Caco-2 (cell line): ENCODE results near the gene CHD9. TPM values are rescaled to one million over a fixed set of nuclear protein-coding genes. Genes with fewer than 3 reads are reported as not detected.
"Not testable (repeated sequence)": the region's sequence is repeated elsewhere in the genome, so short reads cannot be mapped to it uniquely, and the experiment has no call there.

Source experiments
- BruUV-seq: library from RNA; stranded (reverse); fragments of 400-500 nt; replicated peaks from 2 replicates; lab custom pipeline; 2021; lab: Mats Ljungman, UMichigan
- CTCF ChIA-PET: fragments of 300-600 bp; sonication (Branson Sonifier 250); formaldehyde crosslinking; loops from one replicate; lab custom pipeline; 2022; ENCODE audit warnings: antibody characterized with exemption; lab: Charles Lee
- POLR2A ChIA-PET: fragments of 300-600 bp; sonication (Branson Sonifier 250); formaldehyde crosslinking; loops from one replicate; lab custom pipeline; 2022; ENCODE audit warnings: antibody characterized with exemption; lab: Charles Lee
- DNase-seq, 2 experiments: peaks; one replicate each; pipeline versions ENCODE4 v3.0.0 to v3.0.0-alpha.2; 2020 to 2022
- H3K27me3 ChIP-seq: replicated peaks from 2 replicates; pipeline ENCODE4 v1.6.0; 2011; ENCODE audit warnings: low read length; ENCODE audit not compliant: control insufficient read depth, insufficient read depth
- H3K36me3 ChIP-seq: 2 replicates; pipeline ENCODE4 v1.5.1; 2011; ENCODE audit warnings: low read length; ENCODE audit not compliant: control insufficient read depth, insufficient read depth
- H3K4me1 ChIP-seq: fragments of 250-450 bp; sonication (Bioruptor Pico); 2 replicates; pipeline ENCODE4 v1.5.1; 2020; ENCODE audit warnings: mild to moderate bottlenecking
- H3K4me3 ChIP-seq: 2 replicates; pipeline ENCODE4 v1.5.1; 2011; ENCODE audit warnings: low read depth, mild to moderate bottlenecking, control low read depth, low read length
- H3K9me3 ChIP-seq: fragments of 250-450 bp; sonication (Bioruptor Pico); 2 replicates; pipeline ENCODE4 v1.5.1; 2020; ENCODE audit warnings: mild to moderate bottlenecking, moderate library complexity
- H3K27ac Mint-ChIP-seq: one replicate; pipeline ENCODE4 v1.8.0; 2022; ENCODE audit warnings: mixed read lengths; ENCODE audit not compliant: unreplicated experiment
- H3K27me3 Mint-ChIP-seq: one replicate; pipeline ENCODE4 v1.8.0; 2022; ENCODE audit warnings: mixed read lengths; ENCODE audit not compliant: insufficient read depth, unreplicated experiment
- H3K36me3 Mint-ChIP-seq: one replicate; pipeline ENCODE4 v1.8.0; 2022; ENCODE audit warnings: mild to moderate bottlenecking, mixed read lengths; ENCODE audit not compliant: insufficient read depth, unreplicated experiment
- H3K4me1 Mint-ChIP-seq: one replicate; pipeline ENCODE4 v1.8.0; 2022; ENCODE audit warnings: low read depth, mixed read lengths; ENCODE audit not compliant: unreplicated experiment
- H3K4me3 Mint-ChIP-seq: one replicate; pipeline ENCODE4 v1.8.0; 2022; ENCODE audit warnings: mild to moderate bottlenecking, moderate library complexity, mixed read lengths; ENCODE audit not compliant: unreplicated experiment
- H3K9me3 Mint-ChIP-seq: one replicate; pipeline ENCODE4 v1.8.0; 2022; ENCODE audit warnings: mixed read lengths; ENCODE audit not compliant: unreplicated experiment
- intact Hi-C: fragments of 100-400 bp; cut with micrococcal nuclease; formaldehyde crosslinking; loops from one replicate; pipeline ENCODE4 v1.10.0; 2022; ENCODE audit not compliant: unreplicated experiment
- total RNA-seq: library from RNA; stranded (reverse); gene quantifications from 2 replicates; pipeline ENCODE4 v1.2.3, GENCODE V29; 2022
- TF ChIP-seq, protein P1 (sequence below), 2 experiments: fragments of 200-600 bp in 1 of 2; IDR thresholded peaks; 1 replicate in 1 of 2; 2 replicates in 1 of 2; pipeline versions ENCODE4 v1.5.1 to v1.8.0; 2011 to 2022; ENCODE audit warnings: antibody characterized with exemption in 1 of 2, control low read depth in 1 of 2, inconsistent platforms in 1 of 2, low read depth in 1 of 2, low read length in 1 of 2, mild to moderate bottlenecking in 1 of 2, moderate library complexity in 1 of 2; ENCODE audit not compliant: insufficient read depth in 1 of 2, severe bottlenecking in 1 of 2, unreplicated experiment in 1 of 2

CHD9 gene
- total RNA-seq, 1 experiment from 2014 or later: 29.1 TPM

DNA sequence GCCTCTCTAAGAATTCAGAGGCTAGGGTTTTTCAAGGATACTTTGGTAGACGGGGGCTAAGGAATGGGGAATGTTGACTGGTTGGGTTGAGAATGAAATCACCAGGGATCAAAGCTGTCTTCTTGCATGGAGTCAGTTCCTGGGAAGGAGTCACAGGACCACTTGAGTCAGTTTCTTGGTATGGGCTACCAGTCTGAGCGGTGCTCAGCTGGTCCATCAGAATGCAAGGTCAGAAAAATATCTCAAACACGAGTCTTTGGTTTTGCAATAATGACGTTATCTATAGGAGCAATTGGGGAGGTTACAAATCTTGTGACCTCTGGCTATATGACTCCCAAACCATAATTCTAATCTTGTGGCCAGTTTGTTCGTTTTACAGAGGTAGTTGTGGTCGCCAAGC lies 20.5 kb upstream of the CHD9 start:
- TF ChIP-seq, protein P1, sequence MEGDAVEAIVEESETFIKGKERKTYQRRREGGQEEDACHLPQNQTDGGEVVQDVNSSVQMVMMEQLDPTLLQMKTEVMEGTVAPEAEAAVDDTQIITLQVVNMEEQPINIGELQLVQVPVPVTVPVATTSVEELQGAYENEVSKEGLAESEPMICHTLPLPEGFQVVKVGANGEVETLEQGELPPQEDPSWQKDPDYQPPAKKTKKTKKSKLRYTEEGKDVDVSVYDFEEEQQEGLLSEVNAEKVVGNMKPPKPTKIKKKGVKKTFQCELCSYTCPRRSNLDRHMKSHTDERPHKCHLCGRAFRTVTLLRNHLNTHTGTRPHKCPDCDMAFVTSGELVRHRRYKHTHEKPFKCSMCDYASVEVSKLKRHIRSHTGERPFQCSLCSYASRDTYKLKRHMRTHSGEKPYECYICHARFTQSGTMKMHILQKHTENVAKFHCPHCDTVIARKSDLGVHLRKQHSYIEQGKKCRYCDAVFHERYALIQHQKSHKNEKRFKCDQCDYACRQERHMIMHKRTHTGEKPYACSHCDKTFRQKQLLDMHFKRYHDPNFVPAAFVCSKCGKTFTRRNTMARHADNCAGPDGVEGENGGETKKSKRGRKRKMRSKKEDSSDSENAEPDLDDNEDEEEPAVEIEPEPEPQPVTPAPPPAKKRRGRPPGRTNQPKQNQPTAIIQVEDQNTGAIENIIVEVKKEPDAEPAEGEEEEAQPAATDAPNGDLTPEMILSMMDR (IDR thresholded peaks at IDR 0.05; ENCODE audit: insufficient read depth in 1 of 2, low read depth in 1 of 2, low read length in 1 of 2, severe bottlenecking in 1 of 2, unreplicated experiment in 1 of 2): no peak
- POLR2A ChIA-PET: no interaction called here
- Mint-ChIP-seq H3K36me3 (no peaks in the 10 kb centered on the region), H3K4me1 (peaks cover 11% of the 10 kb centered on the region), H3K27me3 (peaks cover 10% of the 10 kb centered on the region), H3K27ac (no peak overlapping the region), H3K4me3 (no peak overlapping the region), H3K9me3 (no peaks in the 10 kb centered on the region)
- Histone ChIP-seq H3K27me3 (no peaks in the 10 kb centered on the region), H3K4me3 (no peak overlapping the region), H3K9me3 (peaks cover 7% of the 10 kb centered on the region), H3K4me1 (no peaks in the 10 kb centered on the region), H3K36me3 (no peaks in the 10 kb centered on the region)
- CTCF ChIA-PET: no interaction called here
- intact Hi-C loops: no loop called here
- no TSS peak for BruUV-seq
- no peak for DNase-seq

DNA sequence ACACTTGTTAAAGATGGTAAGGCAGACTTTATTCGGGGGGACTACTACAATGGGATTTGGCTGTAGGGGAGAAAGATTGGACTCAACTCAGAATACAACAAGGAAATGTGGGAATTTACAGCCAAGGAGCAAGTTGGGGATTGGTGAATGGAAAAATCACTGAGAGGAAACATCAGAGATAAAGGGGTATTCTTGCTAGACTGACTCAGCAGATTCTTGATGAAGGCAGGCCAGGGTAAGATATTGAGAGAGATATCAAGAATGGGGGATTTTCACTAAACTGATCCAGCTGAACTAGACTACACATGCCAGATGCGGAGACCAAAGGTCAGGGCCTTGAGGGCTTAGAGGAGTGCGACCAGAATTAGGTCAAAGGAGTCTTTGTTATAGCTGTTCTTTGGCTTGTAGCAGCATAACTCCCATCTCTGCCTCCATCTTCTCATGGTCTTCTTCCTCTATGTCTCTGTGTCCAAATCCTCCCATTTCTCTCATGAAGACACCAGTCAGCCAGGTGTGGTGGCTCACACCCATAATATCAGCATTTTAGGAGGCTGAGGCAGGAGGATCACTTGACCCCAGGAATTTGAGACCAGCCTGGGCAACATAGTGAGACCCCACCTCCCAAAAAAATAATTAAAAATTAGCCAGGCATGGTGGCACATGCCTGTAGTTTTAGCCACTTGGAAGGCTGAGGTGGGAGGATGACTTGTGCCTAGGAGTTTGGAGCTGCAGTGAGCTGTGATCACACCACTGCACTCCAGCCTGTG lies 19.4 kb upstream of the CHD9 start:
- H3K4me3 ChIP-seq: no peak overlapping the region
- TF ChIP-seq, protein P1 (IDR thresholded peaks at IDR 0.05; ENCODE audit: insufficient read depth in 1 of 2, low read depth in 1 of 2, low read length in 1 of 2, severe bottlenecking in 1 of 2, unreplicated experiment in 1 of 2): no peak
- no peak overlapping the region for H3K27ac Mint-ChIP-seq
- intact Hi-C loops: no loop called here
- no peaks in the 10 kb centered on the region for H3K36me3 ChIP-seq
- H3K4me1 ChIP-seq: no peaks in the 10 kb centered on the region
- POLR2A ChIA-PET: no interaction called here
- no peaks in the 10 kb centered on the region for H3K27me3 ChIP-seq
- peaks cover 7% of the 10 kb centered on the region for H3K27me3 Mint-ChIP-seq
- H3K9me3 Mint-ChIP-seq: no peaks in the 10 kb centered on the region
- BruUV-seq: no TSS peak
- no peaks in the 10 kb centered on the region for H3K36me3 Mint-ChIP-seq
- H3K4me3 Mint-ChIP-seq: no peak overlapping the region
- peaks cover 11% of the 10 kb centered on the region for H3K4me1 Mint-ChIP-seq
- CTCF ChIA-PET: no interaction called here
- H3K9me3 ChIP-seq: peaks cover 7% of the 10 kb centered on the region
- no peak for DNase-seq

DNA sequence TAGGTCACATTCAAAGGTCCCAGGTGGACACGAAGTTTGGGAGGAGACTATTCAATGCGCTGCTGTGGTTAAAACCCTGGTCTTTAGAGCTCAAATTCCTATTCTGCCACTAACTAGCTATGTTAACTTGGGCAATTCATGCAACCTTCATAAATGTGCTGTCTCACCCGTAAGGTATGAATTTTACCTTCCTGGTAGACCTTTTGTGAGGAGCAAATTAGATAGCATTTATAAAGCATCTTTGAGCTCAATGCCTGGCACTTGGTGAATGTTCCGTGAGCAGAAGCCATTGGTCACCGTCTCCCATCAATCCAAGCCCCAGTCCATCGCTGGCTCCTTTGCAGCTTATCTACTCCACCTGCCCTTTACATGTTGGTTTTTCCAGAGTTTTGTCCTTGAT lies 18.7 kb upstream of the CHD9 start:
- Histone ChIP-seq H3K36me3 (no peaks in the 10 kb centered on the region), H3K4me1 (no peaks in the 10 kb centered on the region), H3K27me3 (no peaks in the 10 kb centered on the region), H3K4me3 (no peak overlapping the region), H3K9me3 (peaks cover 7% of the 10 kb centered on the region)
- TF ChIP-seq, protein P1 (IDR thresholded peaks at IDR 0.05; ENCODE audit: insufficient read depth in 1 of 2, low read depth in 1 of 2, low read length in 1 of 2, severe bottlenecking in 1 of 2, unreplicated experiment in 1 of 2): no peak
- no TSS peak for BruUV-seq
- no peak for DNase-seq
- Mint-ChIP-seq H3K27me3 (peaks cover 7% of the 10 kb centered on the region), H3K9me3 (no peaks in the 10 kb centered on the region), H3K27ac (no peak overlapping the region), H3K4me3 (no peak overlapping the region), H3K36me3 (no peaks in the 10 kb centered on the region), H3K4me1 (peaks cover 11% of the 10 kb centered on the region)
- POLR2A ChIA-PET: no interaction called here
- intact Hi-C loops: no loop called here
- CTCF ChIA-PET: no interaction called here

DNA sequence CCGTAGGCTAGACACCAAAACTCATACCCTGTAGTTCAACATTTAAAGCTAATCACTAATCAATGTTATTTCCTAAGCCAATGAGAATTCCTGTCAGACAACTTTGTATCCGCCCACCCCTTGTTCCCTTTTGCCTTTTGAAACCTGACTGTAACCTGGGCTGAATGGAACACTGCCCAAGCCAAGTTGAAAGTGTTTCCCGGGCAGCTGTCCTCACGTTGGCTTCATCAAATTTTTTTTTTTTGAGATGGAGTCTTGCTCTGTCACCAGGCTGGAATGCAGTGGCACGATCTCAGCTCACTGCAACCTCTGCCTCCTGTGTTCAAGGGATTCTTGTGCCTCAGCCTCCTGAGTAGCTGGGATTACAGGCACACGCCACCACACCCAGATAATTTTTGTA lies 18.1 kb upstream of the CHD9 start:
- DNase-seq, POLR2A ChIA-PET: not testable (repeated sequence)

More for the DNA sequence above, 18.1 kb upstream of the CHD9 start:
- CTCF ChIA-PET, H3K4me3 Mint-ChIP-seq, H3K27ac Mint-ChIP-seq, H3K9me3 Mint-ChIP-seq, H3K36me3 Mint-ChIP-seq, H3K27me3 ChIP-seq, H3K36me3 ChIP-seq, H3K4me1 ChIP-seq, H3K27me3 Mint-ChIP-seq, intact Hi-C loops, H3K9me3 ChIP-seq, H3K4me3 ChIP-seq, BruUV-seq, H3K4me1 Mint-ChIP-seq: not testable (repeated sequence)
